ENCODE data around the gene CDNF. TPM values are rescaled to one million over a fixed set of nuclear protein-coding genes. Genes with fewer than 3 reads are reported as not detected.

The CDNF gene
- total RNA-seq, 1 experiment from 2014 or later, result 0.34 TPM

- no TSS peak for BruUV-seq (replicated peaks)
- POLR2A ChIA-PET (ENCODE audit: low non-redundant PET), result no interaction called here
Observed at GRCh38 chr10:14803827-14804226, 34.0 kb downstream of the CDNF start.

GRCh38 chr10:14801723-14802122, 36.1 kb downstream of the CDNF start:
- Histone ChIP-seq H3K27ac (ENCODE audit: low read depth, low read length, poor library complexity, severe bottlenecking) (no peak overlapping the region), H3K27me3 (replicated peaks; ENCODE audit: insufficient read depth, low read depth, low read length, poor library complexity) (peaks cover 32% of the 10 kb centered on the region), H3K4me3 (ENCODE audit: low read depth, low read length, poor library complexity, severe bottlenecking) (no peak overlapping the region), H3K4me1 (ENCODE audit: insufficient read depth, low read length, poor library complexity, severe bottlenecking) (no peaks in the 10 kb centered on the region), H3K9me3 (ENCODE audit: low read depth, low read length, poor library complexity, severe bottlenecking) (no peaks in the 10 kb centered on the region), H3K36me3 (ENCODE audit: insufficient read depth, low read length, poor library complexity, severe bottlenecking) (no peaks in the 10 kb centered on the region)
- CTCF ChIA-PET, result no interaction called here
- TF ChIP-seq, protein P1, sequence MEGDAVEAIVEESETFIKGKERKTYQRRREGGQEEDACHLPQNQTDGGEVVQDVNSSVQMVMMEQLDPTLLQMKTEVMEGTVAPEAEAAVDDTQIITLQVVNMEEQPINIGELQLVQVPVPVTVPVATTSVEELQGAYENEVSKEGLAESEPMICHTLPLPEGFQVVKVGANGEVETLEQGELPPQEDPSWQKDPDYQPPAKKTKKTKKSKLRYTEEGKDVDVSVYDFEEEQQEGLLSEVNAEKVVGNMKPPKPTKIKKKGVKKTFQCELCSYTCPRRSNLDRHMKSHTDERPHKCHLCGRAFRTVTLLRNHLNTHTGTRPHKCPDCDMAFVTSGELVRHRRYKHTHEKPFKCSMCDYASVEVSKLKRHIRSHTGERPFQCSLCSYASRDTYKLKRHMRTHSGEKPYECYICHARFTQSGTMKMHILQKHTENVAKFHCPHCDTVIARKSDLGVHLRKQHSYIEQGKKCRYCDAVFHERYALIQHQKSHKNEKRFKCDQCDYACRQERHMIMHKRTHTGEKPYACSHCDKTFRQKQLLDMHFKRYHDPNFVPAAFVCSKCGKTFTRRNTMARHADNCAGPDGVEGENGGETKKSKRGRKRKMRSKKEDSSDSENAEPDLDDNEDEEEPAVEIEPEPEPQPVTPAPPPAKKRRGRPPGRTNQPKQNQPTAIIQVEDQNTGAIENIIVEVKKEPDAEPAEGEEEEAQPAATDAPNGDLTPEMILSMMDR (conservative IDR thresholded peaks at IDR 0.05; ENCODE audit: low read depth, low read length), result 0 out of 2 replicates have a peak, but pooled peaks have one; percentile 10
- TF ChIP-seq EZH2 (IDR thresholded peaks at IDR 0.05; ENCODE audit: borderline replicate concordance, low read depth, low read length, poor library complexity, severe bottlenecking), result no peak
- POLR2A ChIA-PET (ENCODE audit: low non-redundant PET), result no interaction called here
- intact Hi-C loops (cut with micrococcal nuclease; ENCODE audit: unreplicated experiment), result no loop called here
- DNase-seq (ENCODE audit: low spot score), result no peak
- BruUV-seq (replicated peaks), result no TSS peak

More at GRCh38 chr10:14803827-14804226, 34.0 kb downstream of the CDNF start:
- no peak for TF ChIP-seq EZH2 (IDR thresholded peaks at IDR 0.05; ENCODE audit: borderline replicate concordance, low read depth, low read length, poor library complexity, severe bottlenecking)
- TF ChIP-seq, protein P1 (conservative IDR thresholded peaks at IDR 0.05; ENCODE audit: low read depth, low read length), result no peak
- DNase-seq (ENCODE audit: low spot score), result no peak
- H3K36me3 ChIP-seq (ENCODE audit: insufficient read depth, low read length, poor library complexity, severe bottlenecking), result no peaks in the 10 kb centered on the region
- H3K27me3 ChIP-seq (replicated peaks; ENCODE audit: insufficient read depth, low read depth, low read length, poor library complexity), result peaks cover 22% of the 10 kb centered on the region
- no peak overlapping the region for H3K4me3 ChIP-seq (ENCODE audit: low read depth, low read length, poor library complexity, severe bottlenecking)
- H3K9me3 ChIP-seq (ENCODE audit: low read depth, low read length, poor library complexity, severe bottlenecking), result no peaks in the 10 kb centered on the region
- intact Hi-C loops (cut with micrococcal nuclease; ENCODE audit: unreplicated experiment), result no loop called here
- no peak overlapping the region for H3K27ac ChIP-seq (ENCODE audit: low read depth, low read length, poor library complexity, severe bottlenecking)
- no peaks in the 10 kb centered on the region for H3K4me1 ChIP-seq (ENCODE audit: insufficient read depth, low read length, poor library complexity, severe bottlenecking)
- CTCF ChIA-PET, result no interaction called here

DNA sequence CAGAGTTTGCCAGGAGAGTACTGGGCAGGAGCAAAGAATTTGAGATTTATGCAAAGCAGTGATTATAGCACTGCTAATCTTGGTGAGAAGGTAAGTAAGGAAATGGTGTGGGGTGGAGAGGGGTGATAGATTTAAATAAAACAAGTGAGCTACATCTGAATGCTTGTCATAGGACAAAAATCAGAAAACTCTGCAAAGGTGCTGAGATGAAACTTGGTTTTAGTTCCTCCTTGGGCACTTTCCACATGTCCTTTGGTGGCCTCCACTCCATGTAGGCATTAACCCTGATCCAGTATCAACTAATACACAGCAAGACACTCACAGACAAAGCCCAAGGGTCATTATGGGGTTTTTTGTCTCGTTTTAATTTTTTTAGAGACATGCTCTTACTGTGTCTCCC, 37.4 kb downstream of the CDNF start:
- H3K4me3 ChIP-seq (ENCODE audit: low read depth, low read length, poor library complexity, severe bottlenecking), result no peak overlapping the region
- no peak for DNase-seq (ENCODE audit: low spot score)
- TF ChIP-seq, protein P1 (conservative IDR thresholded peaks at IDR 0.05; ENCODE audit: low read depth, low read length), result no peak
- no peak for TF ChIP-seq EZH2 (IDR thresholded peaks at IDR 0.05; ENCODE audit: borderline replicate concordance, low read depth, low read length, poor library complexity, severe bottlenecking)
- no peak overlapping the region for H3K27ac ChIP-seq (ENCODE audit: low read depth, low read length, poor library complexity, severe bottlenecking)
- ChIA-PET CTCF (no interaction called here), POLR2A (ENCODE audit: low non-redundant PET) (no interaction called here)
- peaks cover 32% of the 10 kb centered on the region for H3K27me3 ChIP-seq (replicated peaks; ENCODE audit: insufficient read depth, low read depth, low read length, poor library complexity)
- H3K9me3 ChIP-seq (ENCODE audit: low read depth, low read length, poor library complexity, severe bottlenecking), result no peaks in the 10 kb centered on the region
- no peaks in the 10 kb centered on the region for H3K36me3 ChIP-seq (ENCODE audit: insufficient read depth, low read length, poor library complexity, severe bottlenecking)
- no TSS peak for BruUV-seq (replicated peaks)
- no peaks in the 10 kb centered on the region for H3K4me1 ChIP-seq (ENCODE audit: insufficient read depth, low read length, poor library complexity, severe bottlenecking)
- intact Hi-C loops (cut with micrococcal nuclease; ENCODE audit: unreplicated experiment), result no loop called here

Measured in A673 (cell line).